NCI-H82 treated with DMSO at 0.1 percent for 48 hours (cell line): ENCODE results near the gene IFNA2.
A peak's percentile ranks its signal among the peaks of the same experiment; 100 is the strongest.
"Not testable (repeated sequence)": the region's sequence is repeated elsewhere in the genome, so short reads cannot be mapped to it uniquely, and the experiment has no call there.

Experiments
- DNase-seq: peaks from one replicate; lab custom pipeline; 2025; ENCODE audit not compliant: unreplicated experiment; lab: John Stamatoyannopoulos, UW

Gene IFNA2

DNA sequence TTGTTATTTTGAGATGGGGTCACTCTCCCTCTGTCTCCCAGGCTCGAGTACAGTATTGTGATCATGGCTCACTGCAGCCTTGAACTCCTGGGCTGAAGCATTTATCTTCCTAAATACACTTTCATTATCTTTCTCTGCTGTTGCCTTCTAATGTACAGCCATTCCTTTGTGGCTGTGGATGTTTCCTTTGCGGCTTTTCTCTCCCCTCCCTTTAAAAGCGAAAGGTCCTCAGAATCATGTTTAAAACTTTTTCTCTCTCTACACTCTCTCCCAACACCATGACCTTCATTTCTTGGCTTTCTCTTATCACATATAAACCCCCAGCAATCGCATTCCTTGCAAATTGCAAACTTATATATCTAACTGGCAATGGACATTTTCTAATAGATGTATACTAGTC, 1.6 kb downstream of the IFNA2 start:
- no peak for DNase-seq

DNA sequence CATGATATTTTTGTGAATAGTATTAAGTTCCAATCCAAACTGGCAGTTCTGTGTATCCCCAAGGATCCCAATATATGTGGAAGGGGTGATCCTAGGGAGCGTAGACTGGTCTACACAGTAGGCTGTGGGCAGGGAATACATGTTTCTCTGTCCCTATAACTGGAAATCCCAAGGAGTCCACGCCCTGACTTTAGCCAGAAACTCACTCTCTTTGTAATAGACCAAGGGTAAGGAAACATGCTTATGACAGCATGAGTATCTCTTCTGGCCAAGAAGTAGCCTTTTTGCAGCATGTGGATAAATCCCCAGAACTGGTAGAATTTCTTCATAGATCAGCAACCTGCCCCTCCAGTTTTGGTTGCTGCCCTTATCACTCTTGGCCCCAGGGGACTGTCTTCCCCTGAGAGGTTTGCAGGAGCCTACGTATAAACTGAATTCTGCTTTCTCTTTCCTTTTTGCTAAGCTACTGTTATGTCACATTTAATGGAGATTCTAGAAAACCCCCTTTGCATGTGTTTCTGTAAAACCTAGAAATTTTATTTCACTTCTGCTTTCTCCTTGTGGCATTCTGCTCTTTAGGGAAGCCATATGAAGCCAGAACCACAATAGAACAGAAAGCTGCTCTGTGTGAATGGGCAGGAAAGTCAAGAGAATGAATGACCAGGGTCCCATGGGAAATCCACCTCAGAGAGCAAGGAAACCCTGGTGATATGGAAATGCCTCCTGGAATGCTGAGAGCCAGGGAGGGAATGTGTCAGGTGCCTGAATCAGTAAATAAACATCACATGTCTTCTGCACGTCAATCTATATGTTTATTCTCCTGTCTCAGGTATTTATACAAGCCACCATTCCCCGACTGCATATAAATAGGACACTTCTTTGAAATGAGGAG, 3.5 kb downstream of the IFNA2 start:
- DNase-seq, result no peak

DNA sequence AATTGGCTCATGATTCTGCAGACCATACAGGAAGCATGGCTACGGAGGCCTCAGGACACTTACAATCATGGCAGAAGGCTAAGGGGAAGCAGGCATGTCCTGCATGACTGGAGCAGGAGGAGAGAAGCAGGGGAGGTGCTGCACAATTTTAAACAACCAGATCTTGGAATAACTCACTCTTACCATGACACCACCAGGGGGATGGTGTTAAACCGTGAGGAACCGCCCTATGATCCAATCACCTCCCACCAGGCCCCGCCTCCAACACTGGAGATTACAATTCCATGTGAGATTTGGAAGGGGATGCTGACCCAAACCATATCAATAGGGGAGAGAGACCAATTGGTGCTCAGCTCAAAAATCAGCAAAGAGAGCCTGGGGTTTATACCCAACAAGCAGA, 13.7 kb downstream of the IFNA2 start:
- DNase-seq, result not testable (repeated sequence)

DNA sequence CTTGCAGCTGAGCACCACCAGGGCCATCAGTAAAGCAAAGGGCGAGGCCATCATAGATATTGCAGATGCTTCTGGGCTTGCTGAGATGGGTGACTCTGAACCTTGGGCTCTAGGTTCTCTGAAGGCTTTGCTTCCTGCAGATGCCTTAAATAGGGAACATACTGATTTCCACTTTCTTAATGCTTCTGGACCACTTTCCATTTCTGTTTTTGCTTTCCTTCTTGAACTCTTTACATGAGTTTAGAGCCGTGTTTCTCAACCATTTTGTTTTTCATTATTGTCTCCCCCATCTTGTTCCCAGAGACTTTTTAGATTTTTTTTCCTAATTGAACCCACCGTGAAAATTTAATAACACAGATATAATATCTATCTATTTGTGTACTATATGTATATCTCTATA, 17.2 kb downstream of the IFNA2 start, which contains the start of gene IFNA13:
Gene IFNA13 (minus strand): TSS at position 101 of the 400 bp plus-strand sequence. CDS start 47 bp downstream, at position 54.
- no peak for DNase-seq

DNA sequence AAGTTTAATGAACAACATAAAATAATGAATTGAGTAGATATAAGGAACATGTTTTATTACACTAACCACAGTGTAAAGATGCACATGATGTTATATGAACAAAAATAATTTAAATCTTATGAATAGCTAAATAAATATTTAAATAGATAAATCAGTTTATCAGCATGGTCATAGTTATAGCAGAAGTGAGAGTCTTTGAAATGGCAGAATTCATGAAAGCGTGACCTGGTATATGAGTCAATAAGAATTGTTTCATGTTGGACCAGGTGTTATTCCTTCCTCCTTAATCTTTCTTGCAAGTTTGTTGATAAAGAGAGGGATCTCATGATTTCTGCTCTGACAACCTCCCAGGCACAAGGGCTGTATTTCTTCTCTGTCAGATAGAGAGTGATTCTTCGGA, 18.0 kb downstream of the IFNA2 start:
- DNase-seq, result not testable (repeated sequence)

DNA sequence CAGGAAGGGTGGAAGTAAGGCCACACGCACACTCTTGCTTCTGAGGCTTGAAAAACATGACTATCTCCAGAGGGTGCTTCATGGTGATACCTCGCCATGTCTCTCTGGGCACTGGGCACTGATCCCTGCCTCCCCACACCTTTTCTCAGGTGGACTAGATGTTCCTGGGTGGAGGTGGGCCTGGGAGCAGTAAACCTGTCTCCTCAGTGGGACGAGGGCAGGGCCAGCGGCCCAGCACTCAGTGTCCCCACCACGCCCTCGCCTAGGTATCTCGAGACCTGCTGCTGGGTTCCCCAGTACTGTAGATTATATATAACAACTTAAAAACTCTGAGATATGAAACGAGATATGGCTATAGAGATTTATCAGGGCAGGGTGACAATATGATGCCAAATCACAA, 22.9 kb downstream of the IFNA2 start:
- no peak for DNase-seq

DNA sequence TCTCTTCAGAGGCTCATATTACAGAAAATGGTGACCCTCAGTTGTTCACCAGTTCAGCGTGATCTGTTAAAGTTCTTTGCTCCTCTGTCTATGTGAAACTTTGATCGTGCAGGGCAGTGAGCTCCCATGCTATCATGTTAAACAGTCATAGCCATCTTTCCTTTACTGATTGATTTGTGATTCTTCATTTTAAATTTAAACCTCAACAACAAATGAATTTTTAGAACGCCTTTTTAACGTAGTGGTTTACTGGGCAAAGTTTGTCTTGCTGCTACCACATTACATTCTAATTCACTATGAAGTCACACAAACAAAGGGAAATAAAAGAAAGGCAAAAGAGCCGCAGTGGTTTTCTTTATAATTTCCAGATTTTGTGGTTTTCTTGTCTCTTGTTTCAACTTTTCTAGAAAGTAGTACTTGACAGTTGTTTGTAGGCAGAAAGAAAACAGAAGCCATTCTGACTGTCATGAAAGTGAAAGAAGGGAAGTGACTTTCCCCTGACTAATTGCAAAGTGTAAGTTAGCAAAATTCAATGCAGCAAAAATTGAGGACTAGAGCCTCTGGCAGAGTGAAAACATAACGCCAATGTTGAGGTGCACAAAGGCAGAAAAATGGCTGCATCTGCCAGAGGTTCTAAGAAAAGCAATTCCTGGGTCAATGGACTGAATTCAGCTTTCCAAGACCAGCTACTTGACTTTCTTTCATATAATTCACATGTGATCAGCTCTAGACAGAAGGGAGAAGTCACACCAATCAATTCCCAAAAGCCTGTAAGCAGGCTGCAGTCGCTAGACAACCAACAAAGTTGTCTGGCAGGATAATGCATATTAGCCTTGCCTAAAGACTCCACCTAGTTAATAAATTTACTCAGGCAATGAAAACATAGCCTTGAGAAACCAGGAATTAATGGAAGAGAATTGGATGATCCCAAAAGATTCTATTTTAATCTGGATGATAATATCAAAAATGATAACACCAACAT, 27.4 kb downstream of the IFNA2 start:
- no peak for DNase-seq

DNA sequence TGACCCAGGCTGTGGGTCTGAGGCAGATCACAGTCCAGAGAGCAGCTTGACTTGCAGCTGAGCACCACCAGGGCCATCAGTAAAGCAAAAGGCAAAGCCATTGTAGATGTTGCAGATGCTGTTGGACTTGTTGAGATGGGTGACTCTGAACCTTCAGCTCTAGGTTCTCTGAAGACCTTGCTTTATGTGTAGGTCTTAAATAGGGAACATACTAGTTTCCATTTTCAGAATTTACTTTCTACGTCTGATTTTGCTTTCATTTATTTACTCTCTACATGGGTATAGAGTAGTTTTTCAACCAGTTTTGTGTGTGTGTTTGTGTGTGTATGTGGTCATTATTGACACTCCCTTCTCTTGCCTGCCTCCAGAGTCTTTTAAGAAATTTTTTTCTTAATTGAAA, 34.4 kb downstream of the IFNA2 start, which contains the start of gene IFNA6:
Gene IFNA6 (minus strand): TSS at position 101 of the 400 bp plus-strand sequence. CDS start 0 bp downstream, at position 101.
- no peak for DNase-seq

DNA sequence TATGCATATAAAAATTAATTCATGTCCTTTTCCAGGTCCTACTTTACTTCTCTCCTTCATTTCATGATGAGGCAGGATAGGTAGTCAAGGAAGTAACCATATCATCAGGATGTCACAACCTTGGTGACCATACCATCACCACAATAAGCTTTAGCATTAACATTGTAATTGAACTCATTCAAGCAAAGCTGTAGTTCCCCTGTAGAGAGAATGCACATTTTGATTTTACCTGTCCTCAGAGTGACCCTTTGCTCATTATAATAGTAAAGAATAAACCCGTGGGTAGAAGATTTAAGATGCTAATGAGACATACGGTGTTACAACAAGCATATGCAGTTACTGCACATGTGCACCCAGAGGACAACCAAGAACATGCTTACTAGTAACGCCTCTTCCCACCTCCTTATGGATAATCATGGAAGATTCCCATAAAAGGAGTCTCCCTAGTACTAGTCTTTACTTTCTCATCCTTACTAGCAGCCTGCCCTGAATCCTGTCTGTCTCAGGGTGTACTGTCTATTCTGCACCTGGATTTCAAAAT, 36.7 kb downstream of the IFNA2 start:
- DNase-seq, result no peak

DNA sequence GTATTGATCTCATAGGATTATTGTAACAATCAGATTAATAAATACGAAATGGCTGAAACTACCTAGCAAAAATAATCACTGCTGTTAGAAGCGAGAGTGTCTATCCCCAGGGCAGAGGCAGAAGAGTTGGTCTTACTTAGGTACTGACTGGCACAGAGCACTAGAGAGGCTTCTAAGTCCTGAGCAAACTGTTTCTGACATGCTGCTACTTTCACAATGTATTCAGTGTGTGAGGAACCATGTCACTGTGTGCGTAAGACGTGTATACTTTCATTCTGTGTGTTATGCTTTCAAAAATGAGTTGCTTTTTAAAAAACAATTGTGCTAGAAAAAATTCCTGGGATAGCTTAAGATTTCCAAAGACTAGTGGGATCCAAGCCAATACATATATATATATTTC, 44.5 kb downstream of the IFNA2 start:
- no peak for DNase-seq

DNA sequence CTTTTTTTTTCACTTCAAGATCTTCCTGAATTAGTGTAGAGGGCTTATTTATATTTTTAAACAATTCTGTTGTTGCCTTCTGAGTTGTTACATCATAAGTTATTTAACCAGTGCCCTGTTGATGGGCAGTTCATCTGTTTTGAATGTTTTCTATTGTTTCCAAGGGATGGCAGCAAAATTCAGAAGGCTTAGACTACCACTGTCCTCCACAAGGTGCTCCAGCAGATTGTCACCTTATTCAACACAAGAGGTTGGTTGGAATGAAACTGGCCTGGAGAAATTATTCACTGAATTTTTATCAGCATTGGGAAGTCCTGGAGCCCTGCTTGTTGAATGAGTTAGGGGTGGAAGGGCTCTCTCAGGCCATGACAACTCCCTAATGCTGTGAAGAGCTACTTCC, 48.7 kb downstream of the IFNA2 start:
- DNase-seq, result no peak

DNA sequence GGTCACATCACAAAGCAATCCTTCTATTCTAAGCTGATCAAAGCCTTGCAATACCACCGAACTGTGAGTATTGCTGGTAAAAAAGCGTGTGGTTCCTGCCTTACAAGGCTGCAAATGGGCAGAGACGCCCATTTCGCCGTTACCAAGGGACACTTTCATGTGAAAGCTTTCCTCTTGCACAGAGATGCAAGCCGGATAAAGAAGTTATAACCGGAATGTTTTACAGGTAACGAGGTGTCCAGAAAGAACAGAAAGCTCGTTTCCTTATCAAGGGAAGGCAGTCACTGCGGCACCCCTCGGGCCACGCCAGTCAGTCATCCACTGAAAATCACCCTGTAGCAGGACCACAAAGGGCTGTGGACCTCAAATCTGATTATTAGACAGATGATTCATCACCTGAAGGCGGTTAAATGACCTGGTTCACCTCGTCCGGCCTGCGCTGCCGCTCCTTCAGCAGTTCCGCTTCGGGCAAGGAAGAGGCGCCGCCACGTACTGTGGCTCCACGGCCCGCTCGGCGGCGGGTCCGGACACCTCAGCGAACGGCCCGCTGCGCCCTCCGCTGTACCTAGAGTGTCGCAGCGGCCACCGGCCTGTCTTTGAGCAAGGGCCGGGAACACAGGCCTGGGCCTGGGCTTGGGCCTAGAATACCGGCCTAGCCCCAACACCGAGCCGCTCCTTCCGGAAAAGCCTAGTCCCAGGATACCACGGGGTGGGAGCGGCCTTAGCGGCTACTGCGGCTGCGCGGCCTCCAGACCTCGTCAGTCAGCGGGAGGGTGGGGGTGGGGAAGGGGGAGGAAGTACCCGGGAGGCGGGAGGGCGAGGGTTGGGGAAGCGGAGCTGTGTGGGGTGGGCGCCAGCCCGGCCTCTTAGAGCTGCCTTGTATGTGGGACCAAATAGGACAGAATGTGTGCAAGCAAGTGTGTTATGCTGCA, 50.2 kb downstream of the IFNA2 start, which contains the start of gene KLHL9:
Gene KLHL9 (minus strand): TSS at position 704 of the 932 bp plus-strand sequence. CDS start 545 bp downstream, at position 159.
- DNase-seq, result peak; percentile 61
